Posterior vena cava (tissue), 2 donors: Measurements from ENCODE around the gene CYSLTR2. TPM values are rescaled to one million over a fixed set of nuclear protein-coding genes. Genes with fewer than 3 reads are reported as not detected.
A peak's percentile ranks its signal among the peaks of the same experiment; 100 is the strongest.

Experiments used
- DNase-seq: peaks from one replicate; pipeline ENCODE4 v3.0.0-alpha.2; 2020; ENCODE audit warnings: low spot score
- intact Hi-C, 2 donors: fragments of 100-400 bp; cut with DNase I; formaldehyde crosslinking; loops; one replicate each; pipeline versions ENCODE4 v1.14.1 to v1.14.2; 2022 to 2023
- total RNA-seq, 2 donors: library from RNA; stranded (reverse); fragmentation: NEBNext Ultra II Directional; extraction: Animal tissue kit (Norgen Biotek cat#: 25700); gene quantifications; one replicate each; pipeline ENCODE4 v1.2.1, GENCODE V29; 2021
- donor health status: DM: yes; HTN: yes; CAD: no.
- donor health status: DM: yes; HTN: yes; CAD: no.

The CYSLTR2 gene
- total RNA-seq, 2 donors from 2014 or later, result 0.86 to 2.2 TPM

DNA sequence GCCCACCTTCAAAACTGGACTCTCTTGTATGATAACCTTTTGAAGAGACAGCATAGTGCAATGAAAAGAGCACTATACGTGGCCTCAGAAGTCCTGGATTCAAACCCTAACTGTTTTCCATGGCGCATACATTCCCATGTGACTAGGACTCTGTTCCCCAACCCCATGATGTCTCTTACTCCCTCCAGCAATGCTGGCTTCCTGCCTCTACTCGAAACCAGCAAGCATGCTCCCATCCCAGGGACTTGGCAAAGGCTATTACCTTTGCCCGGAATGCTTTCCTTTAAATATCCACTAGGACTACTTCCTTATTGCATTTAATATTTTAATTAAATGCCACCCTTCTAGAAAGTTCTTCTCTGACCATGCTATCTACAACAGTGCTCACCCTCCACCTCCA, 75.1 kb downstream of the CYSLTR2 start:
- DNase-seq, result no peak
- intact Hi-C loops, result no loop called here

DNA sequence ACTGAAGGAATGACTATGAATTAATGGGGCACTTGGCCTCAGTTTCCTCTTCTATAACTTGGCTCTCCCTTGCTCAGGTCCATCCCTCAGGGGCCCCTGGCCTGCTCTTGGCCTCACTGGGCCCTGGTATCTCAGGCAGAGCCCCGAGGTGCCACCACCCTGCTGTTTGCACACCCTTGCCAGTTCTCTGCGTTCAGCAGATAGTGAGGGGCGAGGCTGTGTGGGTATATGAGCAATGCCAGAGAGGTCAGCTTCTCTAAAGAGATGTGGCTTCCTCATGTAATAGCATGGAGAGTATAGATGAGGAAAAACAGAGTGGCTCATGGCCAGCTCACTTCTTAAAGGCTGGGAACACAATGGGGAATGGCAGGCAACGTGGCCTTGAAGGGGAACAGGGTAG, 76.1 kb downstream of the CYSLTR2 start:
- intact Hi-C loops, result no loop called here
- no peak for DNase-seq

DNA sequence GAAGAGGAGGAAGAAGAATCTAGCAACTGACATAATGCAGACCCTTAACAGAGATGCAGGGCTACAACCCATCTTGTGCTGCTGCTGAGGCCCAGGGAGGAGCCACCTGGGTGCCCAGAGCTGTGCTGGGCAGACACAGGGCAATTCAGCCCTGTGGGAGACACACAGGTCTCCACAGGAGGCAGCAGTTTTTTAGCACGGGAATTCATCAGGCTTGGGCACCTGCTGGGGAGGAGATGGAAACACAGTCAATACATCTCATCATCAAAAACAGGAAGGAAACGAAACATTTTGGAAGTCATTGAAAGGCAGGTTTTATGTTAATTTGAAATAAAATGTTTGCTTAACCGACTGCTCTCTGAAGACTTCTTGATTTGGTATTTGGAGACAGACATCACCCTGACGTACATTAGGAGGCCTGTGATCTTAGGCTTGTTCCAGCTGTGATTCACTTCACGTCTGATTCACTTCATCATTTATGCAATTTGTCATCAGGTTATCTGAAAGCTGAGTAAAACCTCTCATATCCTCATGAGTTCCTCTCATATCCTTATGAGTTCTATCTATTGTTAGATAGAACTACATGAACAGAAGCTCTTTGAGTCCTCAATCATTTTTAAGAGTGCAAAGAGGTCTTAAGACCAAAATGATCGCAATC, 77.4 kb downstream of the CYSLTR2 start:
- DNase-seq, result no peak
- intact Hi-C loops, result no loop called here

DNA sequence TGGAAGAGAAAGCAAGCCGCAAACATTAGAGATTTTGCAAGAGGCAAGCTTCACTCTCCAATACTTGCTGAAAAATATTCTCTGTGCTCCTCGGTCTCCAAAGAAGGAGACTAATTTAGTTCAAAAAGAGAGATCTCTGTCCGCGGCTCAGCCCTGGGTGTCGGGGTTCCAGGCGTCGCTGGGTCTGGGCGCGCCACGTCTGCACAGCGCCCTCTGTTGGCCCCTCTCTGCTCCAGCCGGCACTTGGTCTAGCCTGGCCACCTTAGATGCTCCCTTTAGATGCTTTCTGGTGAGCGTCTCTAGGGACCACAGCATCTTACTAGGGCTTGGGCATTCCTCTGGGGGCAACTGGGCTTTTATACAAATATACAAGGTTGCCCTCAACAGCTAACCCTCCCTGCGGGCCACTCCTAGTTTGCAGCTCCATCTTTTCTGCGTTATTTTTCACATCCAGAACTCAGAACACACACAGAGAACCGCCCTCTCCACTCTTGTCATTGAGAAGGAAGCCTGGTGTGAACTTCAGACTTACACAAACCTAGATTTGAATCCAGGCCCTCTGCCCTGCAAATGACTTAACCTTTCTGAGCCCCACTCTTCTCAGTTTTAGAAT, 78.3 kb downstream of the CYSLTR2 start:
- intact Hi-C loops, result no loop called here
- no peak for DNase-seq

DNA sequence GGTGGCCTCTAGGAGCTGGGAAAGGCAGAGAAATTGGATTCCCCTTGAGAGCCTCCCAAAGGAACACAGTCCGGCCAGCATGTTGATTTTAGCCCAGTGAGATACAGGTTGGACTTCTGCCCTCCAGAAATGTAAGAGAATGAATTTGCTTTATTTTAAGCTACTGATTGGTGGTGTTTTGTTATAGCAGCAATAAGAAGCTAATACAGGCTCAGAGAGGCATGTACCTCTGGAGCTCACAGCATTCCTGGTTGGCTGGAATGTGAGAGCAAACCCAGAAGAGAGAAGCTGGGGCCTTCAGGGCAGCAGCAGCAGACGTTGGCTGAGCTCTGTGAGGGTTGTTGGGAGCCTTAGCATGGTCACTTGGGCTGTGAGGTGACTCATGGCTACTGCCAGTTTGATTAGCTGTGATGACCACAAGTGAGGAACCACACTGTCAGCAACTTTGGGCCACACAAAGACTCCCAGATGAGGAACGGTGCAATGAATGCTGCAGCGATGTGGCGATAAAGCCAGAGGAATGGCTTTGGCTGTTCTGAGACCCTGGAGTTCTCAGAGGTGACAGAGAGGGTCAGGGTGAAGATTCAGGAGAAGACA, 80.1 kb downstream of the CYSLTR2 start:
- DNase-seq, result no peak
- intact Hi-C loops, result no loop called here

- intact Hi-C loops, result no loop called here
Measured at GRCh38 chr13:48735571-48735970, 81.8 kb downstream of the CYSLTR2 start.

DNA sequence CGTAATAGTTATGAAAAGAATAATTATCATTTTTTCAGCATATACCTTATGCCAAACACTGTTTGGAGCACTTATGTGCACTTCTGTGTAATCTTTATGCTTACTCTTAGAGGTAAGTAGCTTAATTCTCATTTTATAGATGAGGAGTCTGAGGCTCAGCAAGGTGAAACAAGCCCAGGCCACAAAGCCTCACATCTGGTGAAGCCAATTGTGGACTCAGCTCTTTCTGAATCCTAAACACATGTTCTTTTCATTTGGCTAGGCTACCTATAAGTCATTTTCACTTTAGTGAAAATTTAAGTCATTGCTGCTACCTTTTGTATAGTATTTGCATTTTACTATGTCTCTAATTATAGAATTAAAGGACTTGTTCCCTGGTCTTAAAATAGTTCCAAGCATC, 84.0 kb downstream of the CYSLTR2 start:
- intact Hi-C loops, result no loop called here
- DNase-seq, result no peak

More at GRCh38 chr13:48735571-48735970, 81.8 kb downstream of the CYSLTR2 start:
- no peak for DNase-seq

GRCh38 chr13:48738311-48738710, 84.6 kb downstream of the CYSLTR2 start:
- no peak for DNase-seq
- intact Hi-C loops, result no loop called here

GRCh38 chr13:48739386-48739964, 85.7 kb downstream of the CYSLTR2 start:
- no peak for DNase-seq
- intact Hi-C loops, result no loop called here

DNA sequence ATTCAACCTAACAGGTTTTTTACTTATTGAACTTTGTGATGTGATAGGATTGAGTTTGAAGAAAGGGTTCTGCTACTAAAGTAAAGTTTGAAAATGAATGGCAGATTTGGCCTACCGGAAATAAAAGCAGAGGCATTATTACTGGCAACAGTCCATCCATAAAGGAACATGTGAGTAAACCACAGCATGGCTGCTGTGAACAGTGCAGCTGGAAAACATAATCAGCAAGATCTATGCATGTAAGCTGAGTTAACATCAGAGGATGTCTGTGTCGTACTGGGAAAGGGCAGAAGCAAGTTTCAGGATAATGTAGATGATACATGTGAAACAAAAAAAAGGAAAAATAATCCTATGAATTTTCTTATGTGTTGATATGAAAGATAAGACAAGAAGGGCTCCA, 87.6 kb downstream of the CYSLTR2 start:
- no peak for DNase-seq
- intact Hi-C loops, result no loop called here

DNA sequence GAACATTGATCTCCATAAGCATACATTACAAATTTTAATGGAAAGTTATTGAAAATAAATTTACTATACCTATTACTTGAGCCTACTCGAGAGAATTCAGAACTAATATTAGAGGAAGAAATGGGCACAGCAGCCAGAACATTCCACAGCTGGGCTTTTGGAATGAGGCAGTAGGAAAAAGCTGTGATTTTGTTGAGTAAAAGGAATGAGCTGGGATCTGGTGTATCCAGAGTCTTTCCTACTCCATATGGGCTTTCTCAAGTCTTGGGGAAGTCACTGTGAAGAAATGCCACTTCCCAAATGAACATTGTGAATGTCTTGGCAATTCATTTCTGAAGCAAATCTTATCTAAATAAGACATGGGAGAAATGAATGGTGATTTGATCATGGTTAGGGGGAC, 93.1 kb downstream of the CYSLTR2 start:
- intact Hi-C loops, result no loop called here

GRCh38 chr13:48748681-48749080, 95.0 kb downstream of the CYSLTR2 start:
- intact Hi-C loops, result no loop called here
- no peak for DNase-seq

More for the DNA sequence above, 93.1 kb downstream of the CYSLTR2 start:
- no peak for DNase-seq

- intact Hi-C loops, result no loop called here
- DNase-seq, result no peak
Measured at GRCh38 chr13:48749144-48749543, 95.4 kb downstream of the CYSLTR2 start.

DNA sequence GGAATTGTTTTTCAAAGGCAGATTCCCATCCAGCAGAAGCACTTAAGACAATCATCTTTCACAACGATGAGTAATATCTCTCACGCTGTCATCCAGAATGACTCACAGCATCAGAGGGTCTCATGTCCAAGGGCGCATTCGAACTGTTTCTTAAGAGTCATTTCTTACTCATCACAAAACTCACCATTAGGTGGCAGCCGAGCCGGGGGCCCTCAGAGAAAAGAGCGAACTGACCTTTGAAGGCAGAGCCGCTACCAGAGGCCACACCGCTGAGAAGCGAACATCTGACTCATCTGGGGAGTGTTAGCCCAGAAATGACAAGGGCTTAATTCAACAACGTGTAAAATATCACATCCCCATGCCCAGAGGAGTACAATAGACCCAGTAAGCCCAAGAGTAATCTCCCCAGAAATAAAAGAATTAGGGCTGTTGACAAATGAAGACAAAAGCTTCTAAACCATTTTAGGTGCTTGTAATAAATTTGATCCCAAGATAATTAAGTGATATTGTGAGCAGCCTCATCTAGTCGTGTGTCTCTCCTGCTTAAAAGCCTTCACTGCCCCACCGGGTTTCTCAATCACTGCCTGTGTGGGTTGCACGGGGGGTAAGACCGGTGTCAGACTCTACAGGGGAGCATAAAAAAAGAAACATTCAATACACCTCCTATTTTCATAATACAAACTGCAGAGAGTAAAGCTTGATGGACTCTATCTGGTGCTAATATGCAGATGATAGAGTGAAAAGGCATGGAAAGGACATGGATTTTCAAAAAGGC, 96.2 kb downstream of the CYSLTR2 start:
- DNase-seq, result peak; percentile 95
- intact Hi-C loops, result loop anchor here in 1 of 2 donors (5.0 kb wide), 1 partner anchor 153 kb away; no protein-coding TSS in a partner anchor

DNA sequence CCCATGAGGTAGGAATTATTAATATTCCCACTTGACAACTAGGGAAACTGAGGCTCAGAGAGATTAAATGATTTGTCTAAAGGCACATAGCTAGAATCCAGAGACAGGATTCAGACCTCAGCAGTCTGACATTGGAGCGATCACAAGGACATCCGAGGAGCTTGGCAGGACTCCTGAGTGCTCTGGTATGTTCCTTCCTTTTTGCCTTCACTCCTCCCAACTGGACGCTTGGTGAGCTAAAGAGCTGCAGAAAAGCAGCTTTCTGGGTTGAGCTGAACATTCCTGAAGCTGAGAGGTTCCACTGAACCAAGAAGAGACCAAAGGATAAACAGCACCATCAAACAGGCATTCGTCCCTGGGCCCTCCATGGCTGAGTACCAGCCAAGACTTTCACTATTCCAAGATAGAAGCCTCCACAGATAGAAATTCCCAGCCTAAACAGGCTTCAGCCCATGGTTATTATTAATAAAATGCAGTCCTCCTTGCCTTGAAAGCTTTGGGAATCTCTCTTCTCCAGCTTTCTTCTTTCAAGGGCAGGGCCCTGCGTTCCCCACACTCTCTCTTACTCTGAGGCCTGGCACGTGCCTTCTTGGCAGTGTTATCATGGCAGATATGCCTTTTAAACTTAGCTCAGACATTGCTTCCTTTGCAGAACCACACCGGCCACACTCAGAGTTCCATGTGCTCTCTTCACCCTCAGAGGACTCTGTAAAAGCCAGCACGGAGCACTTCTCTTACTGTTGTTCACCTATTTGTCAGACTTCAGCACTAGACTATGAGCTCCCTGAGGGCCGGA, 97.1 kb downstream of the CYSLTR2 start:
- intact Hi-C loops, result loop anchor here in 1 of 2 donors (5.0 kb wide), 1 partner anchor 153 kb away; no protein-coding TSS in a partner anchor
- no peak for DNase-seq

DNA sequence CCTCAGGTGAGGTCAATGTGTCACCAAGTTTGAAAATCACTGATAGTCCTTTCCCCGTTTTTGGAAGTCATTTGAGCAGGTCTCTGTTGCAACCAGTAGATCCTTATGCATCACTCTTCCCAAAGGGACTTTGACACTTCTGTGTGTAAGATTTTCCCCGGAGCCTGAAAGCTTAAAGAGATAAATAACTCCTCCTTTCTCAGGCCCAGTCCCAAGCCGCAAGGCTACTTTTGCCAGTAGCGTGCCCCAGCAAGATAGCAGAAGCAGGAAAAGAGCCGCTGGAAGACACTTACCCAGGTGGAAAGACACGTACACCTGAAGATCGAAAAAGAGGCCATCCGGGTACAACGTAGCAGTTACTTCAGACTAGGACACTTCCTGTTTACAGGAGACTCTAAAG, 106.9 kb downstream of the CYSLTR2 start:
- DNase-seq, result no peak
- intact Hi-C loops, result no loop called here
